Urothelium cell line (cell line): ENCODE data around the gene HMCN2.

Source experiments
- DNase-seq: peaks from one replicate; pipeline ENCODE4 v3.0.0; 2011; ENCODE audit warnings: low spot score, mixed read lengths
- FAIRE-seq: peaks from 2 replicates; lab custom pipeline; 2011; peaks lifted over from hg19 to GRCh38; lab: Jason Lieb, UNC

The HMCN2 gene

GRCh38 chr9:130265431-130266235 is at the start of gene HMCN2:
Gene HMCN2 (plus strand): TSS chr9:130265760. CDS start chr9:130265879, 119 bp downstream.
- FAIRE-seq (no peak), DNase-seq (peak; percentile 54)

- DNase-seq = no peak
- FAIRE-seq = peak; percentile 58
These were observed 47.7 kb upstream of the HMCN2 start for GRCh38 chr9:130217838-130218237.

GRCh38 chr9:130219661-130220096 is 45.9 kb upstream of the HMCN2 start:
- DNase-seq = no peak
- FAIRE-seq = no peak

- no peak for DNase-seq
- no peak for FAIRE-seq
These were observed 45.2 kb upstream of the HMCN2 start for GRCh38 chr9:130220352-130220751.

- FAIRE-seq = no peak
- no peak for DNase-seq
These were observed 42.7 kb upstream of the HMCN2 start for GRCh38 chr9:130222833-130223232.

GRCh38 chr9:130225071-130225470 is 40.5 kb upstream of the HMCN2 start:
- no peak for FAIRE-seq
- DNase-seq = no peak

- DNase-seq = no peak
- FAIRE-seq = no peak
These were observed 40.0 kb upstream of the HMCN2 start for GRCh38 chr9:130225586-130225985.

GRCh38 chr9:130226112-130226511 is 39.4 kb upstream of the HMCN2 start:
- no peak for DNase-seq
- no peak for FAIRE-seq

- DNase-seq (no peak), FAIRE-seq (no peak)
These were observed 37.7 kb upstream of the HMCN2 start for GRCh38 chr9:130227833-130228232.

- DNase-seq (no peak), FAIRE-seq (no peak)
These were observed 35.8 kb upstream of the HMCN2 start for GRCh38 chr9:130229759-130230158.

- FAIRE-seq = no peak
- no peak for DNase-seq
These were observed 34.9 kb upstream of the HMCN2 start for GRCh38 chr9:130230631-130231030.

GRCh38 chr9:130232899-130233586 is 32.5 kb upstream of the HMCN2 start:
- no peak for DNase-seq
- no peak for FAIRE-seq

- DNase-seq (no peak), FAIRE-seq (no peak)
These were observed 32.0 kb upstream of the HMCN2 start for GRCh38 chr9:130233587-130233945.

- no peak for DNase-seq
These were observed 31.0 kb upstream of the HMCN2 start for GRCh38 chr9:130234340-130235260.

GRCh38 chr9:130235558-130236435 is 29.8 kb upstream of the HMCN2 start:
- no peak for FAIRE-seq

More at GRCh38 chr9:130234340-130235260, 31.0 kb upstream of the HMCN2 start:
- FAIRE-seq = no peak

GRCh38 chr9:130236436-130236985 is 29.0 kb upstream of the HMCN2 start:
- DNase-seq (no peak), FAIRE-seq (no peak)

More at GRCh38 chr9:130235558-130236435, 29.8 kb upstream of the HMCN2 start:
- DNase-seq = peak; percentile 54

GRCh38 chr9:130237076-130237475 is 28.5 kb upstream of the HMCN2 start:
- FAIRE-seq (no peak), DNase-seq (no peak)

GRCh38 chr9:130237763-130238524 is 27.6 kb upstream of the HMCN2 start:
- no peak for FAIRE-seq
- DNase-seq = no peak

GRCh38 chr9:130239363-130239695 is 26.2 kb upstream of the HMCN2 start:
- DNase-seq (no peak), FAIRE-seq (no peak)
